SK-N-SH treated with all-trans-retinoic acid at 6 μM for 48 hours (cell line): ENCODE results near the gene MRPS34.

ENCODE experiments used
- ATAC-seq: fragments of 200-7000 bp; cut with Tn5 transposase; 3 replicates; pipeline ENCODE4 v1.9.1; 2020; ENCODE audit warnings: mild to moderate bottlenecking, moderate library complexity
- ARNTL ChIP-seq: fragments of 450-650 bp; formaldehyde crosslinking; IDR thresholded peaks from 2 replicates; pipeline ENCODE4 v1.5.0; 2020; ENCODE audit warnings: low read depth, mild to moderate bottlenecking, moderate library complexity, borderline replicate concordance
- BACH2 ChIP-seq: fragments of 250-450 bp; sonication (Bioruptor Pico); IDR thresholded peaks from 2 replicates; pipeline ENCODE4 v1.9.0; 2021; ENCODE audit warnings: mild to moderate bottlenecking, borderline replicate concordance
- CSDC2 ChIP-seq: fragments of 250-450 bp; sonication (Bioruptor Pico); IDR thresholded peaks from 2 replicates; pipeline ENCODE4 v1.5.0; 2020; ENCODE audit warnings: mild to moderate bottlenecking, moderate library complexity
- CSRNP3 ChIP-seq: fragments of 250-450 bp; sonication (Bioruptor Pico); IDR thresholded peaks from 2 replicates; pipeline ENCODE4 v1.5.1; 2021; ENCODE audit warnings: mild to moderate bottlenecking, moderate library complexity
- ESRRG ChIP-seq: fragments of 250-450 bp; sonication (Bioruptor Pico); IDR thresholded peaks from 2 replicates; pipeline ENCODE4 v1.6.1; 2021; ENCODE audit warnings: mild to moderate bottlenecking
- ISL1 ChIP-seq: fragments of 250-450 bp; sonication (Bioruptor Pico); IDR thresholded peaks from 2 replicates; pipeline ENCODE4 v2.1.2; 2022; ENCODE audit warnings: mild to moderate bottlenecking, moderate library complexity
- OSR1 ChIP-seq: fragments of 250-450 bp; sonication (Bioruptor Pico); IDR thresholded peaks from 2 replicates; pipeline ENCODE4 v1.8.0; 2022; ENCODE audit warnings: moderate library complexity, mild to moderate bottlenecking, inconsistent platforms
- PATZ1 ChIP-seq: fragments of 250-450 bp; sonication (Bioruptor Pico); IDR thresholded peaks from 2 replicates; pipeline ENCODE4 v1.8.0; 2020; ENCODE audit warnings: mild to moderate bottlenecking, moderate library complexity, borderline replicate concordance
- PPARA ChIP-seq: fragments of 250-450 bp; sonication (Bioruptor Pico); IDR thresholded peaks from 2 replicates; pipeline ENCODE4 v1.5.0; 2020; ENCODE audit warnings: mild to moderate bottlenecking, borderline replicate concordance
- TCF4 ChIP-seq: fragments of 250-450 bp; sonication (Bioruptor Pico); IDR thresholded peaks from 2 replicates; pipeline ENCODE4 v1.8.0; 2021; ENCODE audit warnings: mild to moderate bottlenecking, moderate library complexity, borderline replicate concordance
- TOX ChIP-seq: fragments of 250-450 bp; sonication (Bioruptor Pico); IDR thresholded peaks from 2 replicates; pipeline ENCODE4 v1.8.0; 2021; ENCODE audit warnings: mild to moderate bottlenecking, moderate library complexity, borderline replicate concordance
- TSHZ2 ChIP-seq: fragments of 250-450 bp; sonication (Bioruptor Pico); IDR thresholded peaks from 2 replicates; pipeline ENCODE4 v1.5.0; 2020; ENCODE audit warnings: mild to moderate bottlenecking, moderate library complexity
- ZC3H10 ChIP-seq: fragments of 250-450 bp; sonication (Bioruptor Pico); IDR thresholded peaks from 2 replicates; pipeline ENCODE4 v1.5.1; 2021; ENCODE audit warnings: mild to moderate bottlenecking, moderate library complexity
- ZFP3 ChIP-seq: fragments of 250-450 bp; sonication (Bioruptor Pico); IDR thresholded peaks from 2 replicates; pipeline ENCODE4 v1.5.0; 2020; ENCODE audit warnings: mild to moderate bottlenecking, moderate library complexity
- ZNF8 ChIP-seq: fragments of 450-650 bp; formaldehyde crosslinking; IDR thresholded peaks from 2 replicates; pipeline ENCODE4 v1.5.0; 2020; ENCODE audit warnings: mild to moderate bottlenecking, moderate library complexity

Gene MRPS34

GRCh38 chr16:1729445-1729844, 43.5 kb downstream of the MRPS34 start:
- TF ChIP-seq TSHZ2 (CRISPR knock-in tag) (no peak), CSDC2 (no peak), ARNTL (CRISPR knock-in tag) (no peak), PATZ1 (CRISPR knock-in tag) (no peak), OSR1 (CRISPR knock-in tag) (no peak), ISL1 (CRISPR knock-in tag) (no peak), PPARA (CRISPR knock-in tag) (no peak), ZC3H10 (CRISPR knock-in tag) (no peak), TOX (no peak), ZNF8 (CRISPR knock-in tag) (no peak), CSRNP3 (CRISPR knock-in tag) (no peak), ESRRG (CRISPR knock-in tag) (no peak), TCF4 (no peak)
- no peak for ATAC-seq

- ATAC-seq: no peak
Observed at GRCh38 chr16:1729026-1729425, 43.9 kb downstream of the MRPS34 start.

GRCh38 chr16:1727651-1728624, 45.0 kb downstream of the MRPS34 start:
- TF ChIP-seq BACH2 (CRISPR knock-in tag) (no peak), ESRRG (CRISPR knock-in tag) (no peak), ZFP3 (no peak), TSHZ2 (CRISPR knock-in tag) (no peak), PATZ1 (CRISPR knock-in tag) (no peak), CSDC2 (no peak), ISL1 (CRISPR knock-in tag) (no peak), TOX (no peak), ZNF8 (CRISPR knock-in tag) (no peak)

More at GRCh38 chr16:1729026-1729425, 43.9 kb downstream of the MRPS34 start:
- no peak for TF ChIP-seq TSHZ2 (CRISPR knock-in tag)

More at GRCh38 chr16:1727651-1728624, 45.0 kb downstream of the MRPS34 start:
- ATAC-seq: no peak
